K562 (cell line): Measurements from ENCODE around the gene CSTB. TPM values are rescaled to one million over a fixed set of nuclear protein-coding genes. Genes with fewer than 3 reads are reported as not detected.

Experiments used
- ATAC-seq: fragments of 200-7000 bp; cut with Tn5 transposase; 3 replicates; pipeline ENCODE4 v1.9.1; 2020; ENCODE audit warnings: moderate library complexity
- BruUV-seq: library from RNA; stranded (reverse); fragments of 400-500 nt; replicated peaks from 2 replicates; lab custom pipeline; 2021; lab: Mats Ljungman, UMichigan
- CTCF ChIA-PET: fragments of 300-600 bp; formaldehyde crosslinking; extraction: SDS; loops from one replicate; lab custom pipeline; 2021; ENCODE audit warnings: low intra/inter-chr PET ratio; lab: Yijun Ruan, JAX
- POLR2A ChIA-PET: fragments of 300-600, 350-650 bp; sonication (Branson Sonifier 250); formaldehyde crosslinking; extraction: SDS; loops from one replicate; lab custom pipeline; 2021; ENCODE audit warnings: antibody characterized with exemption, inconsistent platforms; lab: Yijun Ruan, JAX
- DNase-seq, 4 experiments: peaks; one replicate each; pipeline versions ENCODE4 v3.0.0 to v3.0.0-alpha.2; 2011 to 2018; ENCODE audit warnings: low spot score in 3 of 4, mixed read lengths in 3 of 4; ENCODE audit errors: extremely low read depth in 1 of 4
- FAIRE-seq: peaks from 2 replicates; lab custom pipeline; 2011; peaks lifted over from hg19 to GRCh38; lab: Jason Lieb, UNC
- H2AFZ ChIP-seq: 2 replicates; pipeline ENCODE4 v1.6.0; 2011; ENCODE audit warnings: low read depth, low read length, control low read depth, inconsistent platforms
- H3K27ac ChIP-seq: fragments of 200-600 bp; 3 replicates; pipeline ENCODE4 v1.8.0; 2011; ENCODE audit warnings: low read depth, mild to moderate bottlenecking, control low read depth, inconsistent platforms, low read length, moderate library complexity, mixed read lengths; ENCODE audit errors: extremely low read depth
- H3K27me3 ChIP-seq, 2 experiments: fragments of 300-600 bp in 1 of 2; 2 replicates in 1 of 2; 3 replicates in 1 of 2; pipeline versions ENCODE4 v1.6.0 to v1.8.0; 2011; ENCODE audit warnings: inconsistent platforms in 2 of 2, low read length in 2 of 2, mild to moderate bottlenecking in 1 of 2, mixed read lengths in 1 of 2, moderate library complexity in 1 of 2; ENCODE audit not compliant: control insufficient read depth in 2 of 2, insufficient read depth in 2 of 2
- H3K36me3 ChIP-seq: fragments of 300-600 bp; 3 replicates; pipeline ENCODE4 v1.8.0; 2011; ENCODE audit warnings: mild to moderate bottlenecking, low read length, inconsistent platforms; ENCODE audit not compliant: control insufficient read depth, insufficient read depth
- H3K4me1 ChIP-seq, 2 experiments: fragments of 200-600 bp in 1 of 2; replicated peaks in 1 of 2; 2 replicates in 1 of 2; 3 replicates in 1 of 2; pipeline versions ENCODE4 v1.5.1 to v1.8.0; 2011; ENCODE audit warnings: inconsistent platforms in 2 of 2, low read length in 2 of 2, mild to moderate bottlenecking in 1 of 2, mixed read lengths in 1 of 2, moderate library complexity in 1 of 2; ENCODE audit not compliant: control insufficient read depth in 2 of 2, insufficient read depth in 2 of 2
- H3K4me2 ChIP-seq: 2 replicates; pipeline ENCODE4 v1.6.1; 2011; ENCODE audit warnings: low read length, control low read depth, inconsistent platforms, mixed read lengths; ENCODE audit not compliant: insufficient read depth
- H3K4me3 ChIP-seq: fragments of 200-600 bp; sonication (generic), shearing (Covaris generic); 2 replicates; pipeline ENCODE4 v1.5.1; 2016; ENCODE audit warnings: control low read depth, inconsistent platforms
- H3K79me2 ChIP-seq: fragments of 200-600 bp; 3 replicates; pipeline ENCODE4 v1.8.0; 2011; ENCODE audit warnings: low read length, inconsistent platforms; ENCODE audit not compliant: control insufficient read depth, insufficient read depth
- H3K9ac ChIP-seq, 2 experiments: 2 replicates each; pipeline versions ENCODE4 v1.6.0 to v1.6.1; 2011; ENCODE audit warnings: low read depth in 2 of 2, low read length in 2 of 2, control low read depth in 1 of 2, inconsistent platforms in 1 of 2, mild to moderate bottlenecking in 1 of 2, mixed read lengths in 1 of 2; ENCODE audit not compliant: insufficient read depth in 1 of 2
- H3K9me1 ChIP-seq: one replicate; pipeline ENCODE4 v1.6.0; 2011; ENCODE audit warnings: inconsistent platforms, mild to moderate bottlenecking, low read length, moderate library complexity; ENCODE audit not compliant: control insufficient read depth, insufficient read depth
- H3K9me3 ChIP-seq: replicated peaks from 2 replicates; pipeline ENCODE4 v1.5.1; 2011; ENCODE audit warnings: low read depth, low read length, inconsistent platforms; ENCODE audit not compliant: control insufficient read depth, insufficient read depth
- H4K20me1 ChIP-seq: replicated peaks from 2 replicates; pipeline ENCODE4 v1.6.1; 2011; ENCODE audit warnings: low read length, inconsistent platforms, mixed read lengths; ENCODE audit not compliant: control insufficient read depth, insufficient read depth
- MTA2 ChIP-seq: fragments of 450-650 bp; IDR thresholded peaks from 2 replicates; pipeline ENCODE4 v1.6.1; 2016; ENCODE audit warnings: low read depth
- PKNOX1 ChIP-seq: fragments of 450-650 bp; IDR thresholded peaks from 2 replicates; pipeline ENCODE4 v1.6.1; 2016
- POLR2G ChIP-seq: fragments of 200-400 bp; formaldehyde crosslinking; IDR thresholded peaks from 2 replicates; pipeline ENCODE4 v1.6.1; 2017; ENCODE audit warnings: low read depth, mild to moderate bottlenecking, antibody characterized with exemption, low read length, moderate library complexity
- WGBS: fragments of 100-300 bp; shearing (Covaris generic); methylation state at CpG from one replicate; pipeline ENCODE4 v1.1.6; 2016; ENCODE audit warnings: low coverage, mixed read lengths; ENCODE audit not compliant: insufficient coverage; ENCODE audit errors: missing lambda C conversion rate; 5-methylcytosine and 5-hydroxymethylcytosine counted together
- in situ Hi-C: fragments of 300-500 bp; cut with MboI; formaldehyde crosslinking; loops from 4 replicates; pipeline ENCODE4 v1.15.0; 2018; ENCODE audit warnings: inconsistent platforms, mixed read lengths
- intact Hi-C: fragments of 100-400 bp; cut with micrococcal nuclease; formaldehyde crosslinking; loops from 2 replicates; pipeline ENCODE4 v1.14.2; 2022
- polyA plus RNA-seq, 8 experiments: library from polyadenylated mRNA; depleted of rRNA in 4 of 8; stranded (reverse) in 5 of 8; unstranded in 3 of 8; fragments of >200 nt; fragmentation: Nextera tagmentation in 2 of 8; fragmentation: Illumina TruSeq in 1 of 8; extraction: Ambion mirVana in 2 of 8; extraction: Trizol in 1 of 8; gene quantifications; 2 replicates each; pipeline versions ENCODE4 v1.2.1 to v1.2.3, GENCODE V29; 2011 to 2014; ENCODE audit warnings: inconsistent platforms in 1 of 8, missing spikeins in 1 of 8
- total RNA-seq, 7 experiments: library from RNA; depleted of rRNA in 6 of 7; stranded (reverse); fragments of >200 nt in 6 of 7; fragmentation: Illumina TruSeq in 2 of 7; extraction: Trizol in 2 of 7; gene quantifications; 2 replicates each; pipeline versions ENCODE4 v1.2.1 to v1.2.3, GENCODE V29; 2011 to 2021; ENCODE audit warnings: low replicate concordance in 1 of 7

The CSTB gene
- total and polyA plus RNA-seq, 9 of the 15 experiments (the other 6 are each of a cell fraction or from before 2014, with no cell fraction given) = 12.4 to 65.0 (median 31.7) TPM

GRCh38 chr21:43770066-43770655 is 5.9 kb downstream of the CSTB start:
- peaks cover 35 to 63% of the 10 kb centered on the region in 2 experiments for H3K4me1 ChIP-seq
- no peak overlapping the region for H3K4me3 ChIP-seq
- intact Hi-C loops (no loop called here), in situ Hi-C loops (no loop called here)
- H4K20me1 ChIP-seq = no peaks in the 10 kb centered on the region
- no peak overlapping the region for H3K4me2 ChIP-seq
- peaks cover 8% of the 10 kb centered on the region for H3K79me2 ChIP-seq
- TF ChIP-seq PKNOX1 (peak; percentile 75), POLR2G (peak; percentile 57; the same call in 1 of the 2 replicates), MTA2 (no peak)
- H3K27me3 ChIP-seq = no peaks in the 10 kb centered on the region
- no peak overlapping the region for H3K27ac ChIP-seq
- POLR2A ChIA-PET = interaction anchor here (0.9 to 1.4 kb wide), 2 partner anchors 13 to 82 kb away, joined by 3 to 4 read pairs; no protein-coding TSS in a partner anchor
- peak overlapping the region in 1 of 2 experiments; percentile 53; a peak in 1 of 4 replicates for H3K9ac ChIP-seq
- H3K36me3 ChIP-seq = peaks cover 28% of the 10 kb centered on the region
- no peak overlapping the region for H2AFZ ChIP-seq
- CTCF ChIA-PET = no interaction called here
- BruUV-seq = no TSS peak
- FAIRE-seq = no peak
- H3K9me1 ChIP-seq = peaks cover 8% of the 10 kb centered on the region
- H3K9me3 ChIP-seq = no peaks in the 10 kb centered on the region
- 85% methylated on average over 21 of the region's 21 CpGs for WGBS
- DNase-seq = no peak
- no peak for ATAC-seq
